AG09319 (cell line): ENCODE data around the gene ULK1.

Experiments used
- DNase-seq: peaks from one replicate; pipeline ENCODE4 v3.0.0-alpha.2; 2010; ENCODE audit warnings: low read depth; ENCODE audit errors: extremely low read depth
- TF ChIP-seq, protein P1 (sequence below): IDR thresholded peaks from 2 replicates; pipeline ENCODE4 v1.5.1; 2011; ENCODE audit warnings: low read depth, mild to moderate bottlenecking, inconsistent platforms, low read length, moderate library complexity

Gene ULK1

DNA sequence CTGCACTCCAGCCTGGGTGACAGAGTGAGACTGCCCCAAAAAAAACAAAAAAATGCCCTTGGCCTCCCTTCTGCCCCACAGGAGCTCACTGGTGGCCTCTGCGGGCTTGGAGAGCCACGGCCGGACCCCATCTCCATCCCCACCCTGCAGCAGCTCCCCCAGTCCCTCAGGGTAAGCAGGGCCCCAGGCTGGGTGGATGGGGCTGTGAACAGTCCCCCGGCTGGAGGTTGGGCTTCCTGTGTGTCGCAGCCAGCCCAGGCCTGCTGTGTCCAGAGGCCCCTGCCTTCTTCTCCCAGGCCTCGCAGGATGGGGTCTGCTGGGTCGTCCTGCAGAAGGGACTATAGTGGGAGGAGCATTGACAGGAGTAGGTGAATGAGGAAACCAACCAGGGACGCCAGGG is 19.2 kb downstream of the ULK1 start:
- no peak for DNase-seq
- TF ChIP-seq, protein P1, sequence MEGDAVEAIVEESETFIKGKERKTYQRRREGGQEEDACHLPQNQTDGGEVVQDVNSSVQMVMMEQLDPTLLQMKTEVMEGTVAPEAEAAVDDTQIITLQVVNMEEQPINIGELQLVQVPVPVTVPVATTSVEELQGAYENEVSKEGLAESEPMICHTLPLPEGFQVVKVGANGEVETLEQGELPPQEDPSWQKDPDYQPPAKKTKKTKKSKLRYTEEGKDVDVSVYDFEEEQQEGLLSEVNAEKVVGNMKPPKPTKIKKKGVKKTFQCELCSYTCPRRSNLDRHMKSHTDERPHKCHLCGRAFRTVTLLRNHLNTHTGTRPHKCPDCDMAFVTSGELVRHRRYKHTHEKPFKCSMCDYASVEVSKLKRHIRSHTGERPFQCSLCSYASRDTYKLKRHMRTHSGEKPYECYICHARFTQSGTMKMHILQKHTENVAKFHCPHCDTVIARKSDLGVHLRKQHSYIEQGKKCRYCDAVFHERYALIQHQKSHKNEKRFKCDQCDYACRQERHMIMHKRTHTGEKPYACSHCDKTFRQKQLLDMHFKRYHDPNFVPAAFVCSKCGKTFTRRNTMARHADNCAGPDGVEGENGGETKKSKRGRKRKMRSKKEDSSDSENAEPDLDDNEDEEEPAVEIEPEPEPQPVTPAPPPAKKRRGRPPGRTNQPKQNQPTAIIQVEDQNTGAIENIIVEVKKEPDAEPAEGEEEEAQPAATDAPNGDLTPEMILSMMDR = no peak

DNA sequence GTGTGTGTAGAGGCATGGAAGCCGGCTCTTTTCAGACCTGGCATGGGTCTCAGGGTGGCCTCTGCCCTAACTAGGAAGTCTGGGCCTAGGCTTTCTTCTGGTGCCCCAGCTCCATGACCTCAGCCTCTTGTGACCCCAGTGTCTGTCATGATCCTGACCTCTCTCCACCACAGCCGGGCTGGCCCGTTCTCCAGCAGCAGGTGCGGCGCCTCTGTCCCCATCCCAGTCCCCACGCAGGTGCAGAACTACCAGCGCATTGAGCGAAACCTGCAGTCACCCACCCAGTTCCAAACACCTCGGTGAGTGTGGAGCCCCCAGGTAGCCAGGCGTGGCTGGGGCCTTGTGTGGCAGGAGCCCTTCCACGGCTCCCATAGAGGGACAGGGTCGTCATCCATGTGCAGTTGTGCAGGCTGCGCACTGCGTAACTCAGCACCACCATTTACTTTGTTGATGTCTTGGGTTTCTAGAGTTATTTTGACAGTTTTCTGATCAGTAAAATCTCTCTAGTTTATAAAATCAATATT is 19.8 kb downstream of the ULK1 start:
- no peak for DNase-seq
- TF ChIP-seq, protein P1 = no peak

DNA sequence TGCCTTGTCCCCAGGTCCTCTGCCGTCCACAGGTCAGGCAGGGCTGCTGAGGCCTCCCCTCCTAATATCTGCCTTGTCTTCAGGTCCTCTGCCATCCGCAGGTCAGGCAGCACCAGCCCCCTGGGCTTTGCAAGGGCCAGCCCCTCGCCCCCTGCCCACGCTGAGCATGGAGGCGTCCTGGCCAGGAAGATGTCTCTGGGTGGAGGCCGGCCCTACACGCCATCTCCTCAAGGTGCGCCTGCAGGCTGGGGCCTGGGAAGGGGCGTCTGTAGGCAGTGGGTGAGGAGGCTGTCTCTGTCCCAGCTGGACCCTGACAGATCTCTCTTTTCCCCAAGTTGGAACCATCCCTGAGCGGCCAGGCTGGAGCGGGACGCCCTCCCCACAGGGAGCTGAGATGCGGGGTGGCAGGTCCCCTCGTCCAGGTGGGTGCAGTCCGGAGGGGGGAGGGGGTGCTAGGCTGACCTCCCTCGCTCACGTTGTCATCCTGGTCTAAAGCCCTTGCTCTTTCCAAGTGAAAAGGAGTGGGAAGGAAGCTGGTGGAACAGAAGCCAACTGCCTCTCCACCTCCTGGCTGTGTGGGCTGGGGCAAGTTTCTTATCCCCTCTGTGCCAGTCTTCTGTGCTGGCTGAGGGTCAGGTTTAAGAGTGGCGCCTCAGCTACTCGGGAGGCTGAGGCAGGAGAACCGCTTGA is 20.7 kb downstream of the ULK1 start:
- no peak for DNase-seq
- TF ChIP-seq, protein P1 = no peak

DNA sequence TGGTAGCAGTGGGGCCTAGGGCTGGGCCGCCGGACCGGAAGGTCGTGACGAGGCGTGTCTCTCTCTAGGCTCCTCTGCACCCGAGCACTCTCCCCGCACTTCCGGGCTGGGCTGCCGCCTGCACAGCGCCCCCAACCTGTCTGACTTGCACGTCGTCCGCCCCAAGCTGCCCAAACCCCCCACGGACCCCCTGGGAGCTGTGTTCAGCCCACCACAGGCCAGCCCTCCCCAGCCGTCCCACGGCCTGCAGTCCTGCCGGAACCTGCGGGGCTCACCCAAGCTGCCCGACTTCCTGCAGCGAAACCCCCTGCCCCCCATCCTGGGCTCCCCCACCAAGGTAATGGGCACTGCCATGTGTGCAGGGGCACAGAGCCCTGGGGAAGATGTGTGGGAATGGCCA is 21.4 kb downstream of the ULK1 start:
- TF ChIP-seq, protein P1 = no peak
- no peak for DNase-seq

DNA sequence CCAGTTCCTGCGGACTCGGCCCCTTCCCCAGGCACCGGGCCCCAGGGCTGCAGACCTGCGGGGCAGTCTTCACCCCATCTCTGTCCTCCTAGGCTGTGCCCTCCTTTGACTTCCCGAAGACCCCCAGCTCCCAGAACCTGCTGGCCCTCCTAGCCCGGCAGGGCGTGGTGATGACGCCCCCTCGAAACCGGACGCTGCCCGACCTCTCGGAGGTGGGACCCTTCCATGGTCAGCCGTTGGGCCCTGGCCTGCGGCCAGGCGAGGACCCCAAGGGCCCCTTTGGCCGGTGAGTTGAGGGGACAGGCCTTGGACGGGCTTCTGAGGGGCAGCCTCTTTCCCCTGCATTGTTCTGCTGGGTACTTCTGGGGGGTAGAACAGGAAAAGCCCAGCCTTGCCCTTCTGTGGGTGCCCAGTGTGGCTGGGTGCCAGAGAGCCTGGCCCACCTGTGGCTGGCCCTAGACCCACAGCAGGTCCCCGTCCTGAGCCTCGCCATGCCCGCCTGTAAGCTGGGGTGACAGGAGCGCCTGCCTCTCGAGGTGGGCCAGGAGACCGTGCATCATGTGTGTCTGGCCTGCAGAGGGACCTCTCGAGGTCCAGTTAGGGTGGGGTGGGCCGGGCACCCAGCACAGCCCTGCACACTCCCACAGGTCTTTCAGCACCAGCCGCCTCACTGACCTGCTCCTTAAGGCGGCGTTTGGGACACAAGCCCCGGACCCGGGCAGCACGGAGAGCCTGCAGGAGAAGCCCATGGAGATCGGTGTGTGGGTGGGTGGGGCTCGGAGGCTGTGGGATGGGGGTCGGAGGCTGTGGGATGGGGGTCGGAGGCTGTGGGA is 22.1 kb downstream of the ULK1 start:
- TF ChIP-seq, protein P1 = no peak
- DNase-seq = no peak

DNA sequence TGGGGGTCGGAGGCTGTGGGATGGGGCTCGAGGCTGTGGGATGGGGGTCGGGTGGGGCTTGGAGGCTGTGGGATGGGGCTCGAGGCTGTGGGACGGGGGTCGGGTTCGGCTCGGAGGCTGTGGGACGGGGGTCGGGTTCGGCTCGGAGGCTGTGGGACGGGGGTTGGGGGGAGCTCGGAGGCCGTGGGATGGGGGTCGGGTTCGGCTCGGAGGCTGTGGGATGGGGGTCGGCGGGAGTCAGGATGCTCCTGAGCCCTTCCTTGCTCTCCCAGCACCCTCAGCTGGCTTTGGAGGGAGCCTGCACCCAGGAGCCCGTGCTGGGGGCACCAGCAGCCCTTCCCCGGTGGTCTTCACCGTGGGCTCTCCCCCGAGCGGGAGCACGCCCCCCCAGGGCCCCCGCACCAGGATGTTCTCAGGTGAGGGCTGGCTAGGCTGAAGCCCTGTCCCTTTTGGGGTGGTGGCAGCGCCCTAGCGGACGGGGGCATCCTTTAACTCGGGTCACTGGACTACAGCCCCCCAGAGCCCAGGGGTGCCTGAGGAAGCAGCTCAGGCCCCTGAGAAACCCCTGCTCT is 22.8 kb downstream of the ULK1 start:
- TF ChIP-seq, protein P1 = no peak
- no peak for DNase-seq
